Activated CD8-positive, alpha-beta memory T cell treated with anti-CD3 and anti-CD28 coated beads, Interleukin-2, amount 50 U/mL, for 4 hours (primary cell): ENCODE measurements around the gene OR2S2.
"Not testable (repeated sequence)": the region's sequence is repeated elsewhere in the genome, so short reads cannot be mapped to it uniquely, and the experiment has no call there.

Experiments used
- DNase-seq: peaks from one replicate; pipeline ENCODE4 v3.0.0-alpha.2; 2020

OR2S2 gene, protein sequence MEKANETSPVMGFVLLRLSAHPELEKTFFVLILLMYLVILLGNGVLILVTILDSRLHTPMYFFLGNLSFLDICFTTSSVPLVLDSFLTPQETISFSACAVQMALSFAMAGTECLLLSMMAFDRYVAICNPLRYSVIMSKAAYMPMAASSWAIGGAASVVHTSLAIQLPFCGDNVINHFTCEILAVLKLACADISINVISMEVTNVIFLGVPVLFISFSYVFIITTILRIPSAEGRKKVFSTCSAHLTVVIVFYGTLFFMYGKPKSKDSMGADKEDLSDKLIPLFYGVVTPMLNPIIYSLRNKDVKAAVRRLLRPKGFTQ

DNA sequence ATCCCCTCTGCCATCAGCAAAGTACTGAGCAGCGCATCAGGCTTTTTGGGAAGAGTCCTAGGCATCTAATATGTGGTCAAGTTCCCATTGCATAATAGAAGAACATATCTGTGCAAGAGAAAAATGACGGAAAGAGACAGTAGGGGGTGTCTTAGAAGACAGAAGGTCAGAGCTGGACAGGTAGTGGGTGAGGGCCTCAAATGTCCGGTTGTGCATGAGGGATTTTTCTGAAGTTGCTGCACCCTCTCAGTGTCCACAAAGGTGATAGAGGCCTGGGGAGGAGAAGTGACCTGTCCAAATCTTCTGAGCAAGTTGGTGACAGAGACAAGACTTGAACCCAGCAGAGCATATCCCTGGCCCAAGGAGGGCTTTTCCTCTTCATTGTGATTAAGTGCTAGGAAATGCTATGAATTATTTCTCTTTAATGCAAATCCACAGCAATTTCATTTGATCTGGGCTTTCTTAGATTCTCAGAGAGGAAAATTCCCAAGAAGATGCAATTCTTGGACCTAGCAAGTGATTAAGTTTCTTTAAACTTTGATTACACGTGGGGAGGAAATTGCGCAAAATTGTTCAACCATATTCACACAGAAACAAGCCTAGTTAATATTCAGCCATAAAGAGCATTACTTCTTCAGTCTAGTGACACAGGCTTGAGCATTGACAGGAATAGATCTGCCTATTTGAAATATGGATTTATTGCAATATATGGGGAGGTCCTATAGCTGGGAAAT is at the start of gene OR2S2:
Gene OR2S2 (minus strand): TSS at position 51 of the 734 bp plus-strand sequence. CDS start 56 bp downstream, outside the sequence.
- DNase-seq, result no peak

DNA sequence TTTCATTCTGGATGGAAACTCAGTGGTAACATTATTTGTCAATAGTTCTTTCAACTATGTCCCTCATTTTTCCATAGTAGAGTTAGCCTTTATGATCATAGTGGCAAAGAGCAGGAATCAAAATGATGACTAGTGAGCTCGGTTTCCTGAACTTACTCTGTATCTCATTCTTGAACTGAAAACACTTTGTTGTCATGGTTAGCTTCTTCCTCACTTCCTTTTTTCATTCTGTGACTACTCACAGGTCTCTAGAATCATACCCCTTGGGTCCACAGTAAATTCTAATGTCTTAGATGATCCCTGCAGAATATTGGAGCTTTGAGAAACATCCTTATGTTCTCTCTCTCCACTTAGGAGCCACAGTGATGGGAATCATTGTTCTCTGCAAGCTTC is 49.4 kb upstream of the OR2S2 start:
- no peak for DNase-seq

DNA sequence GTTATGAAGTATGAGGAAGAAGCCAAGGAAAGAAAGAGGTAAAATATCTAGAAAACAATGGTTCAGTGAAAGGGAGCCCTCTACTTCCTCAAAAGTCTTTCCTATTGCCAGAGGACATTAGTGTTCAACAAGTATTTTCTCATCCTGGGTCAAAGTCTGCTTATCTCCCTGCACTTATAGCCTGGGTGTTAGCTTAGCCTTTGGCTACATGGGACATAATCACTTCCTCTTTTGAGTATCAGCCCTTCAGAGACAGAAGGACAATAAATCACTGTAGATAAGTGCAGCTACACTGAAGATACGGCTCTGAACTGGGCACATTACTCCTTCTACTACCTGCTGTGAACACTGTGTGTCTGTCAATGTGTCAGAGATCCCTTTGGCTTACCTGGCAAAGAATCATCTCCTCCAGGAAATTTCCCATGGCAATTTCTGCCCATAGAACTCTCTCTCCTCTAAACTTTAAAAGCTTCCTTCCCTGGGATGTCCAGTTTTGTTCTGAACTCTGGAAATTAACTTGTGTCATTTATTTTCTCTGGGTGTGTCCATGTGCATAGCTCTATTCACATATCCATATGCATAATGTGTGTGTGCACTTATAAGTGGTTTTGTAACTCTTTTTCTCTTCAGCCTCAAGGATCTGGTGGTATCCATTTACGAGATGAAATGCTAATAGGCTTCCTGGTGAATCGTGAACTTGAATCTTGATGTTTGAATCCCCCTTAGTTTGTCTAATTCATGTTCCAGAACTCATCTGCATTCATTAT is 48.8 kb upstream of the OR2S2 start:
- no peak for DNase-seq

DNA sequence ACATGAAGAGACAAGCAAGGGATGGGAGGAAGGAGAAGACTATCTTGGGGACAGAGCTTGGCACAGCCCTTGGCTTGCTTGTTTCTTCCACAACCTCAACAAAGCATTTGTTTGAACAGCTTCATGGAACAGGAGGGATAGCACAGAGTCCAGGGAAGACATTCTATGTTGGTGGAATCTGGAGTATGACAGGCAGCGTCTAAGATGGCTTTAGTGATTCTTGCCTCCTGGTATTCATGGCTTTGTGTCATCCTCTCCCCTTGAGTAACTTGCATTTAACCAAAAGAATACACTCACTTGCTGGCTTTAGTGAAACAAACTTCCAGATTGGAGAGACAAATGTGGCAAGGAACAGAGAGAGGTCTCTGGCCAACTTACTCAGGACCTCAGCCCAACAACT is 47.9 kb upstream of the OR2S2 start:
- DNase-seq, result no peak

DNA sequence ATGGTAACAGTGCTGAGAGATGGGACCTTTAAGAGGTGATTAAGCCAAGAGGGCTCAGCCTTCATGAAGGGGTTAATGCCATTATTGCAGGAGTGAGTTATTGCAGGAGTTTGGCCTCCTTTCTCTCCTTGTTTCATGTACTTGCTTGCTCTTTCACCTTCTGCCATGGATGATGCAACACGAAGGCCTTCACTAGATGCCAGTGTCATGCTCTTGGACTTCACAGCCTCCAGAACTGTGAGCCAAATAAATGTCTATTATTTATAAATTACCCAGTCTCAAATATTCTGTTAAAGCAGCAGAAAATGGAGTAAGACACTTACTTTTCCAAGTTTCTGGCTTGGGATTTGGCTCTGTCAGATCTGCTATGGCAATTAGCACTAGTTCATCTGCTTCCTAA is 40.4 kb upstream of the OR2S2 start:
- DNase-seq, result no peak

DNA sequence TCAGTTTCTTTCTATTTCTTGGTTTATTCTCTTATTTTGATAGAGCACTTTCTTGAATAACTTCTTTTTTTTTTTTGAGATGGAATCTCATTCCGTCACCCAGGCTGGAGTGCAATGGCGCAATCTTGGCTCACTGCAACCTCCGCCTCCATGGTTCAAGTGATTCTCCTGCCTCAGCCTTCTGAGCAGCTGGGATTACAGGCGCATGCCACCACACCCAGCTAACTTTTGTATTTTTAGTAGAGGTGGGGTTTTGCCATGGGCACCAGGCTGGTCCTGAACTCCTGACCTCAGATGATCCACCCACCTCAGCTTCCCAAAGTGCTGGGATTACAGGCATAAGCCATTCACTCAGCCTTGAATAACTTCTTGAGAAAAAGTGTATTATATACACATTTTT is 39.1 kb upstream of the OR2S2 start:
- DNase-seq, result not testable (repeated sequence)

DNA sequence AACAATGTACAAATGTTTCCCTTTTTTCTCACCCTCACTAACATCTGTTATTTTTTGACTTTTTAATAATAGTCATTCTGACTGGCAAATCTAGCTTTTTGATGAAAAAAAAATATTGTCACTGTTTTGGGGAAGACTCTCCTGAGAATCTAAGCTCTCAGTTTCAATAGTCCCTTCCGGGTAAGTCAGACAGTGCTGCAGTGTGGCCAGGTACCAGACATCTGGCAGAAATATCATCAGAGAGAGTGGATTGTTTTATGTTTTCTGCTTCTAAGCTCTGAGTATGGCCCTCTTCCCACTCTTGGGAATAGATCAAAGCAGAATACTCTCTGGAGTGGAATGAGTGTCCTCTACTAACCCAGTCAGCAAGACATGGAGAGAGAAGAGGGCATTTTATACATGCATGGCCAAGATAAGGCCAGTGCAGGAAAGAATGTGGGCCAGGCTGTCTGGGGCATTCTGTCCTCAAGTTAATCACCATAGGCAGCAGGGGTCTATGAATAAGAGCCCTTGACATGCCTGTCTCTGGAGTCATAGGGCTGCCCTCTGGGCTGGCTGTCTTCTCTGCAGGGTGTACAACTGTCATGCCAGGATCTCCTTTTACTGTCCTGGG is 38.5 kb upstream of the OR2S2 start:
- no peak for DNase-seq

DNA sequence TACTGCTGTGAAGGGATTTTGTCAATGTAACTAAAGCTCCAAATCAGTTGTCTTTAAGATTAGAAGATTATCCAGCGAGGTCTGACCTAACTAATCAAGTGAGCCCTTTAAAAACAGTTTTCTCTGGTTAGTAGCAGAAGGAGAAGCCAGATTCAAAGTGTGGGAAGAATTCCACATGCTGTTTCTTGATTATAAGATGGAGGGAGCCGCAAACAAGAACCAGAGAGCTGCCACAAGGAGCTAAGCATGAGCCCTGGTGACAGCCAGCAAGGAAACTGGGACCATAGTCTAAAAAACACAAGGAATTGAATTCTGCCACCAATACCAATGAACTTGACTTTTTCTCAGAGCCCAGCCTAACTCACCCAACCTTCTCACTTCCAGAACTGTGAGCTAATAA is 37.0 kb upstream of the OR2S2 start:
- DNase-seq, result no peak

DNA sequence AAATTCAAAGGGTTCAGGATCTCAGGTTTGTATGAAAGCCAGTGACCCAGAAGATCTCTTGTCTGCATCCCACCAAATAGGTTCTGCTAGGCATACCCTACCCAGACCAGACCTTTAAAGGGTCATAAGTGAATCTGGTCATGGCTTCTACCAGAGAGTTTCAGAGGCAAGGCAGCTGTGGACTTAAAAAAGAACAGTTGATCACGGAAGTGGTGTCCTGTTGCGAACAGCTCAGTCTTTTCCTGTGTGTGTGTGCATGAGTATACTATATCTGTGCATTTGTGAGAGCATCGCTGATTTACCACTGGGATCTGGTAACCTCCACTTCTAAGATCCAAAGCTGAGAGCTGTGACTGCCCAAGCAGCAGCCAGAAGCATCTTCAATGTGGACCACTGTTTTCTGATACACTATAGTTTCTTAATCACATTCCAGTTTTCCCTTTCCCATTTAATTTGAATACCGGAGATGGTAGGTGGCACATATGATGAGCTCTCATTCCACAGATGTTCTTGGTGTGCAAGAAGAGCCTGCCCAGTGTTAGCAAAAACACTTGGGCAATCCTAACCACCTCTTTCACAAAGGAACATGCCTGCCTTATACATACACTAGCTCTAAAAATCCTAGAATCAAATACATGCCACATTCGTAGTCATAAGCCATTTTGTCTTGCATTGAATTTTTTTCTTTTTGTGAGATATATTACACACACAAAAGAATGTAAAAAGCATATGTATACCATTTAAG is 36.2 kb upstream of the OR2S2 start:
- DNase-seq, result no peak

DNA sequence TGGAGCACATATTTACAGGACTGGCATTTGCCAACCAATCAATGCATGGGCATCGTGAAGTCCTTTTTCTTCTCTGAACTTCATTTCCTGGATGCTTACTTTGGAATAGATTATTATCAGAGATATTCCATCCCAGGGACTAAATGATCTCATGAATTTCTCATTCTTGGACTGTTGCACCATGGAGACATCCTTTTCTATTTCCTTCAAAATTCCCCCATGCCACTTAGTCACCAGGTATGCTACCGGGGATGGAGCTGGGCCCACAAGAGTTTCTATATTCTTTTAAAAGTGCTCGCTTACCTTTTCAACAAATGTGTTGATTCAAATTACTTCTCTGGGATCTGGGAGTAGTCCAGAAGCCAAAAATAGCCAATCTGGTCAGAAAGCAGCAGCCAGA is 35.2 kb upstream of the OR2S2 start:
- not testable (repeated sequence) for DNase-seq

DNA sequence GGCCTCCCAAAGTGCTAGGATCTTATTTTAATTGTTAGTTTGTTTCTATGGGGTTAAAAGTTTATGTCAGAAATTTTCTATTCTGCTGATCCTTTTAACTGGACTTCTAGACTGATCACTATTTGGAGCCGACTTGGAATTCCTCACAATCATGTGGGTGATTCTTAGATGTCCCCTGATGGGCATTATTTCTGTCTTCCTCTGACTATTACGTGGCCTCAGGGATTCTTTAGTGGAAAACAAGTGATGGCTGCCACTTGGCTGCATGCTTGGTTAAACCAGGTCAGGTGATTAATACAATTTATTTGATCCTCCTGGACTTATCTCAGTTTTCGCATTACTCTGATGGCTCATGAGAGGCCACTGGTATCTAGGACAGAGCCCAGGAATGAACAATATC is 32.2 kb upstream of the OR2S2 start:
- DNase-seq, result no peak

DNA sequence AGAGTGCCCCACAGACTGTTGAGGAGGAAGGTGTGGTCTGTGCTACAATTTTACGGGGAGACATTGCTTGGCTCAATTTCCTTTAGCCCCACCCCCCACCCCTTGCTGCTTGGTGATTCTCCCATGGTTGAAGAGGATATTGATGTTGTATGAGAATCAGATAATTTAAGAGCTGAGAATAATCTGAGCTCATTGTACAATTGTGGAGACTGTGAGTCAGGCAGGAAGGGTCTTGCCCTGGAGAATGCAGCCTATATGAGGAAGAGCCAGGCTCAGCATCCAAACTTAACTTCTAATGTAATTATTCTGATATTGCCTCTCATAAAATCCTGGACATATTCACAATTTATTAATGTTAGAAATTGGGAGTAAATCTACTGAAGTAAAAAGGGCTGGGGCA is 26.1 kb upstream of the OR2S2 start:
- DNase-seq, result no peak

DNA sequence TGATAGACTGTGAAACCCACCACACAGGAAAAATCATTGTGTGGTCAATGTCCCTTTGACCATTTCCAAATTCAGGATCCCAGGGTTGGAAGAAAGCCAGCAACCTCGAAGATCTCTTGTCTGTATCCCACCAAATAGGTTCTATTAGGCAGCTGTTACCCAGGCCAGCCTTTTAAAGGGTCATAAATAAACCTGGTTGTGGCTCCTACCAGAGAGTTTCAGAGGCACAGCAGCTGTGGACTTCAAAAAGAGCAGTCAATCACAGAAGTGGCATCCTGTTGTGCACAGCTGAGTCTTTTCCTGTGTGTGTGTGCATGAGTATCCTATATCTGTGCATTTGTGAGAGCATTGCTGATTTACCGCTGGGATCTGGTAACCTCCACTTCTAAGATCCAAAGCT is 23.7 kb upstream of the OR2S2 start:
- DNase-seq, result no peak

DNA sequence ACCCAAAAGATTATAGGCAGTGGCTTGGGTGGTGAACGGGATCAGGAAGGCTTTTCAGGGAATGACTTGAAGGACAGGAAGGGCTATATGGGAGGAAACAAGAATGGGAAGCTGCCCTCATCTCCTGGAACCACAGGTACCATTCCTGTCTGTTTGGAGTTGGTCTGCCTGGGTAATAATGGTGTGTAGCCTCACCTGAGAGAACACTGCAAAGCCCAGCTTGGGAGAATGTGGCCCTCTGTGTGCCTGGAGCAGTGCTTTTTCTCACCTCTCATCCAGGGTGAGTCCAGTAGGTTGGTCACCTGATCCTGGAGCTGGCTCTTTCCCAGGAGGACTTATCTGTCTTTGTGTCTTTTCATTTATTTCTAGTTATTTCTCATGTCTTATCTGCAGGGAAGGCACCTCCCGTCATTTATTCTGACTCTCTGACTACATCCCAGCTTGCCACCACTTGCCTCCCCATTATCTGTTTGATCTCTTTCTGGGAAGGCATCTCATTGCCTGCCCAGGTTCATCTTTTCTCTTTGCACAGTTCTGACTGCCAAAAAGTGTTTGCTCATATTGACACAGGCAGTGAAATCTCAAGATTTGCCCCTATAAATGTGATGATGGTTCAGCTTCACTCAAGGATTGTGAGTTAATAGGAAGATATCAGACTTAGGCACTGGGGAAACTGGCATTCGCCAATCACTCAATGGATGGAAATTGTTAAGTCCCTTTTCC is 22.5 kb upstream of the OR2S2 start:
- DNase-seq, result no peak

DNA sequence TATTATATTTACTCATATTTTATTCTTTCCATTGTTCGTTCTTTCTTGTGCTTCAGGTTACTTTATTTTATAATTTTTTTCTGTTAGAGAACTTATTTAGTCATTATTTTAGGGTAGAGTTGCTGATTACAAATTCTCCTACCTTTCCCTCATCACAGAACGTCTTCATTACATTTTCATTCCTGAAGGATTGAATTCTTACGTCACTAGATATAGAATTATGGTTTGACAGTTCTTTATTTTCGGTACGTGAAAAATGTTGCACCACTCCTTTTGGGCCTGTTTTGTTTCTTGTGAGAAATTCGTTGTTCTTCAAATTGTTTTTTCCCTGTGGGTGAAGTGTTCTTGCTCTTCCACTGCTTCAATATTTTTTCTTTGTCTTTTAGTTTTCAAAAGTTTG is 20.8 kb upstream of the OR2S2 start:
- DNase-seq, result no peak

DNA sequence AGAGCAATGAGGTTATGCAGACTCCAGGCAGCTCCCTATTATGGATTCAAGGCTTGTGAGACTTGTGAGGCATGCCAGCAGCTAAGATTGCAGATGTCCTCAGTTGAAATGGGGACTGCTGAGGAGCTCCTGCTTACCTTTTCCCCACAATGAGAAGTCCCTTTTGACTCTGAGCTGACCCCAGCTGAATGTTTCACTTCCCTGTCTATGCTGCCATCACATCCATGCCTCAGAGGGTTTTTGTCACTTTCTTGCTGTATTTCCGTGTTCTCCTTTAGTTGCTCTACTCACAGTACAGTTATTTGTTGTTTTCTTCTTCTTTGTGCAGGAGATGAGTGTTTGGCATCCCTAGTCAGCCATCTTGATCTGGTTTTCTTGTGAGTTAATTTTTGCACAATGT is 18.8 kb upstream of the OR2S2 start:
- DNase-seq, result no peak

DNA sequence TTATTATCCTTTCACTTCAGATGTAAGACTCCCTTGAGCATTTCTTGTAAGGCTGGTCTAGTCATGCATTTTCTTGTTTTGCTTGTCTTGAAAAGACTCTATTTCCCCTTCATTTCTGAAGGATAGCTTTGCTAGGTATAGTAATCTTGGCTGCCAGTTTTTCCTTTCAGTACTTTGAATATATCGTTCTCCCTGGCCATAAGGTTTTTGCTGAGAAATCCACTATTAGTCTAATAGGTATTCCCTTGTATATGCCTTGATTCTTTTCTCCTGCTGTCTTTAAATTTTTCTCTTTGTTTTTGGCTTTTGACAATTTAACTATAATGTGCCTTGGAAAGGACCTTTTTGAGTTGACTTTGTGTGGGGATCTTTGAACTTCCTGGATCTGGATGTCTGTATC is 16.8 kb upstream of the OR2S2 start:
- DNase-seq, result no peak

DNA sequence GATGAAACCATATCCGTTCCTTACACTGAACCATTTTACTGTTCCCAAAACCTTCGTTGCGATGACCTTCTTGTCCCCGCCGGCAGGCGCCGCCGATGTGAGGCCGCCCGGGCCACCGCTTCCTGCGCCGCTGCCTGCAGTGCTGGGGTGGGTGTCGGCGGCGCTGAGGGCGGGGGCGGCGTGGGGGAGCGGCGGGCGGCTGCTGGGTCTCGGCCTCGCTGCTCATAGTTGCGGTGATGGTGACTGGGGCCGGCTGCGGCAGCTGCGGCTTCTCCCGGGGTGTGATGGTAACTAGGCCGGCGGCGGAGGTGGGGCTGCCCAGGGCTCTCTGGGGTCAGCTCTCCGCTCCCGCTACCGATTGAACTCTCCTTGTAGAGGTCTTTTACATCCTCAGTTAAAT is 14.1 kb upstream of the OR2S2 start:
- DNase-seq, result peak; percentile 51

DNA sequence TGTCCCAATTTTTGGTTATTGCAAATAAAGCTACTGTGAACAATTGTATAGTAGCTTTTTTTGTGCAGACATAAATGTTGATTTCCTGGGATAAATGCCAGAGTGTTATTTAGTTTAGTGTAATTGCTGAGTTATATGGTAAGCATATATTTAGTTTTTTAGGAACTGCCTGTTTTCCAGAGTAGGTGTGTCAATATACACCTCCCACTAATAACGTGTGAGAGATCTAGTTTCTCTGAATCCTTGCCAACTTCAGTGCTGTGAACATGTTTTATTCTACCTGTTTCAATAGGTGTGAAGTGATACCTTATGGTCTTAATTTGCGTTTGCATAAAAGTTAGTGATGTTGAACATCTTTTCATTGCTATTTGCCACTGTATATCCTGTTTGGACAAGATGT is 9.1 kb upstream of the OR2S2 start:
- DNase-seq, result no peak

DNA sequence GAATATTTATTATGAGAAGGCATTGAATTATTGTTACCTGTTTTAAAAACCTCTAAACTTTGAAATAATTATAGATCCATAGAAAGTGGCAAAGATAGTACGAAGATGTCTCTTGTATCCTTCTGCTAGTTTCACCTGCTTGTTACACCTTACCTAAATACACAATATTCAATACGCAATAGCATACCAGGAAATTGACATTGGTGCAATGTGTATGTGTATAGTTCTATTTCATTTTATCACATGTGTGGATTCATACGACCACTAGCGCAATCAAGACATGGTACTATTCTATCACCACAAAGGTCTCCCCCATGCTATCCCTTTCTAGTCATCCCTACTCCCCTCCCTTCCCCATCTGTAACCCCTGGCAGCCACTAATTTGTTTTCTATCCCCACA is 8.5 kb upstream of the OR2S2 start:
- no peak for DNase-seq

DNA sequence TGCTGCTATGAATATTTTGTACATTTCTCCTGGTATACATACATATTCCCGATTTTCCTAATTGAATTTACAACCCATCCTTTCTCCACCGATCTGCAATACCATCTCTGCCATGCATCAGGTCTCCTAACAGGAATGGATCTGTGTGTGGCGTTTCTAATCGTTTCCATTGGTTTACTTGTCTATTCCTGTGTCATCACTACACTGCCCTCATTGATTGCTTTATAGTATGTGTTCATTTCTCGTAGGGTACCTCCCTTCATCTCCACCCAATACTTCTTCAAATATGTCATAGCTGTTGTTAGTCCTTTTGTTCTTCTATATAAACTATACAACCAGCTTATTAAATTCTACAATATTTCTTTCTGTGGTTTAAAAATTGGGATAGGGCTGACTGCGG is 7.1 kb upstream of the OR2S2 start:
- DNase-seq, result no peak
